SKM-1 (cell line): ENCODE results near the gene RPL12.

Experiments
- DNase-seq: peaks from one replicate; lab custom pipeline; 2025; ENCODE audit not compliant: unreplicated experiment; lab: John Stamatoyannopoulos, UW

RPL12 gene

DNA sequence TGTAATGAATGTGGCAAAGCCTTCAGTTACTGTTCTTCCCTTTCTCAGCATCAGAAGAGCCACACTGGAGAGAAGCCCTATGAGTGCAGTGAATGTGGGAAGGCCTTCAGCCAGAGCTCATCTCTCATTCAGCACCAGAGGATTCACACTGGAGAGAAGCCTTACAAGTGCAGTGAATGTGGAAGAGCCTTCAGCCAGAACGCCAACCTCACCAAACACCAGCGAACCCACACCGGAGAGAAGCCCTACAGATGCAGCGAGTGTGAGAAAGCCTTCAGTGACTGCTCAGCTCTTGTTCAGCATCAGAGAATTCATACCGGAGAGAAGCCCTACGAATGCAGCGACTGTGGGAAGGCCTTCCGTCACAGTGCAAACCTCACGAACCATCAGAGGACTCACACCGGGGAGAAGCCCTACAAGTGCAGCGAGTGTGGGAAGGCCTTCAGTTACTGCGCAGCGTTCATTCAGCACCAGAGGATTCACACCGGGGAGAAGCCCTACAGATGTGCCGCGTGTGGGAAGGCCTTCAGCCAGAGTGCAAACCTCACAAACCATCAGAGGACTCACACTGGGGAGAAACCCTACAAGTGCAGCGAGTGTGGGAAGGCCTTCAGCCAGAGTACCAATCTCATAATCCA lies 6.8 kb downstream of the RPL12 start:
- DNase-seq, result no peak

GRCh38 chr9:127438394-127438793 lies 12.8 kb downstream of the RPL12 start:
- no peak for DNase-seq

DNA sequence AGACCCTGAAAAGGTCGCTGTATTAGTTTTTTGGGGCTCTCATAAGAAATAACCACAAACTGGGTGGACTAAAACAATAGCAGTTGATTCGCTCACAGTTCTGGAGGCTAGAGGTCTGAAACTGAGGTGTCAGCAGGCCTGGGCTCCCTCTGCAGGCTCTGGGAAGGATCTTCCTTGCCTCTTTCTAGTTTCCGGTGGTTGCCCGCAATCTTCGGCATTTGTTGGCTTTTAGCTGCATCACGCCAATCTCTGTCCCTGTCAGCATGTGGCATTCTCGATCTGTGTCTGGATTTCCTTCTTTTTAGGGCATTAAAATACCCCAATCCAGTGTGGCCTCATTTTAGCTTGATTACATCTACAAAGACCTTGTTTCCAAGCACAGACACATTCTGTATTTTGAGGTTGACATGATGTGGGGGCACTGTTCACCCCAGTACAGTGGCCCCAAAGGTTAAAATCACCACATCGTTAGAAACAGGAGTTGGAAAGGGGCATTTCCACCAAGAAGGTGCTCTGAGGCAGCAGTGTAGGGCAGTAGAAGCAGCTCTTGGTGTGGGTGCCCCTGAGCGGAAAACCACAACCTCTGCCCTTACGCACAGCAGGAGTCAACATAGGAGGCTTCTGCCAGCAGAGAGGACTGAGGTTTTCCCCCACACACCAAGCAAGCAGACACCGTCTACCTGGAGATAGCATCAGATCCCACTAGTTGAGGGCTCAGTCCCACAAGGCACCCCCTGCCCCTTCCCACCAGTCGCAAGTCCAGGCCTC lies 13.5 kb downstream of the RPL12 start:
- DNase-seq, result no peak

DNA sequence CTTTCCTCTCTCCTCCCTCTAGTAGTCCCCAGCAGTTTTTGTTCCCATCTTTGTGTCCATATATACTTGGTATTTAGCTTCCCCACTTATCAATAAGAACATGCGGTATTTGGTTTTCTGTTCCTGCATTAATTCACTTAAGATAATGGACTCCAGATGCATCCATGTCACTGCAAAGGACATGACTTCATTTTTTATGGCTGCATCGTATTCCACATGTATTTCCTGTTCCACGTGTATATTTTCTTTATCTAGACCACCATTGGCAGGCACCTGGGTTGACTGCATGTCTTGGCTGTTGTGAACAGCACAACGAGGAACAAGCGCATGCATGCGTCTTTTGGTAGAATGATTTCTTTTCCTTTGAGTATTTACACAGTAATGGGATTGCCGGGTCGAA lies 20.8 kb downstream of the RPL12 start:
- no peak for DNase-seq

DNA sequence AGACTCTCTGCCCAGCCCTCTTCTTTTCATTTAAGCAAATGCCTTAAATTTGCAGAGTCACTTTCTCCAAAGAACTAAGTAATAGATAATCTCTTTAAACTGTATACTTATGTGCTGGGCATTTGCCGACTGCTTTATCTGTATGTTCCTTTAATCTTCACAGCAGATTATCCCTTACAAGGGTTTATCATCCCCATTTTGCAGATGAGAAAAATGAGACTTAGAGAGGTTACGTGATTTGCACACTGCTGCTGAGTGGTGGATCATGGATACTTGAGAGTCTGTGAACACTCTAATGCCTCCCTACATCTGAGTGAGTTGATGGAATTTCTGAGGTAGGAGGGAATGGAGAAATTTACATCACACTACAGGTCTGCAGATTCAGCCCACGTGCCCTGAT lies 22.9 kb downstream of the RPL12 start:
- no peak for DNase-seq

- no peak for DNase-seq
These were observed 24.4 kb downstream of the RPL12 start for GRCh38 chr9:127426756-127427155.

GRCh38 chr9:127424676-127424999 lies 26.6 kb downstream of the RPL12 start:
- DNase-seq, result no peak

DNA sequence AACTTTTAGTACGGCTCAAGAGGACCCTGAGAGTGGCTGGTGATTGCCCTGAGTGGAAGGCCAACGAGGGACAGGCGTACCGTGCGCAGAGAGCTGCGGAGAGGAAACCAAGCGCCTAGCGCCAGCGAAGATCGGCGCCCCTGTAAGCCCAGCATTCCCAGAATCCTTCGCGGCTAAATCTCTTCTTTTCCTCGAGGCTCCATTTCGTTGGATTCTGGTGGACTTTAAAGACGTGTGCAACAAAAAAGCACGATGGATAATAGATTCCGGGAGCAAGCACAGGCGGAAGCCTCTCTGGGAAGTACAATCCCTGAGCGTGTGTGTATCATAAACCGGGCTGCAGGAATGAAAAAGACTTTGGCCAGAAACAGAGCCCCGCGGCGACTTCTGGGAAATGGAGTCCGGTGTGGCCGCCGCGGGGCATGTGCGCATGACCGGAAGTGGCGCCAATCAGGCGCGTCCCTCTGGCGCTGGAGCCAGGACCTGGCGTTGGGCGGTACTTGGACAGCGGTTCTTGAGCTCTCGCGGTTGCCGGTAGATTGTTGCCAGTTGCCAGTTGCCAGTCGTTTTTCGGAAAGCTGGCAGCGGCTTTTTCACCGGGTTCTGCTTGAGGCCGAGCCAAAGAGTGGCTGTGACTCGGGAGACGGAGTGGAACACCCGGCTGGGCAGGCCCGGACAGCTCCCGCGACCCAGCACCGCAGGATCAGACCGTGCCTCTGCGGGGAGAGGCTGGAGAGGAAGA lies 27.1 kb downstream of the RPL12 start, which contains the start of gene ZNF79:
Gene ZNF79, plus strand, starts transcription at position 449 of the 742 bp plus-strand sequence. CDS start 406 bp downstream, outside the sequence.
- DNase-seq, result peak; percentile 80

GRCh38 chr9:127423476-127423933 lies 27.7 kb downstream of the RPL12 start:
- DNase-seq, result no peak

- no peak for DNase-seq
These were observed 28.4 kb downstream of the RPL12 start for GRCh38 chr9:127422787-127423186.

DNA sequence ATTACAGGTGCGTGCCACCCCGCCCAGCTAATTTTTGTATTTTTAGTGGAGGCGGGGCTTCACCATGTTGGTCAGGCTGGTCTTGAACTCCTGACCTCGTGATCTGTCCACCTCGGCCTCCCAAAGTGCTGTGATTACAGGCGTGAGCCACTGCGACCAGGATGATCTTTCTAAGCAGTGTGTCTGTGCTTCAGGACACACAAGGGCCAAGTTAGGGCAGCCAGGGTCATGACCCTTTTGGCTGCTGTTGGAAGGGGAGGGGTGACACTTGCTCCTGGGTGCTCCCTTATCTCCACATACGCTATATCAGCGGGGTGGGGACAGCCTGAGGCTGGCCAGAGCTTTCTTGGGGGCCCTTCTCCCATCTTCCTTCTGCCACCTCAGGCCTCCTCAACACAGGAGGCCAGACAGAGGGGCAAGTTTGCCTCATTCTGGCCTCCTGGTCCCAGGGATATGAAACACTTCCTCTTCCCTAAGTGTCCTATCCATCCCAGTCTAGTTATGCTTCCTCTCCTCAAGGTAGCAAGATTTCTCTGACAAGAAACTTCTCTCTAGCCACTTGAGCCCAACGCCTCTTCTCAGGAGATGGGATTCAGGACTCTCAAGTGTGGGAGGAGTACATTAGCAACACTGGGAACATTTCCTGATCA lies 28.9 kb downstream of the RPL12 start:
- no peak for DNase-seq

- no peak for DNase-seq
These were observed 30.1 kb downstream of the RPL12 start for GRCh38 chr9:127421057-127421456.

DNA sequence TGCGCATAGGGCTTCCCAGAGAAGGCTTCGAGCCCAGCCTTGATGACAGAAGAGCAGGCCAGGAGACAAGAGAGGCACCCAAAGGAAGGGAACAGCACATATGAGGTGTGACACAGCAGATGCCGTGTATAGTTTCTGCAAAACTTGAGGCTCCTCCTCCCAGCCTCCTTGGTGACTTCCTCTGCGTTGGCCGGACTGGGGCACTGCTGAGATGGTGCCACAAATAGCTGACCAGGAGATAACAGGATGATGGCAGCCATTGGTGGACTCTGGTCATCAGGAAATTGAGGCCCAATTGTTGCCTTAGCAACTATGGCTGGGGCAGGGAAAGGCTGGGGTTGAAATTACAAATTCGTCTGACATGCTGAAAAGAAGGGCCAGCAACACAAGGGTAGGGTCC lies 31.9 kb downstream of the RPL12 start:
- no peak for DNase-seq

DNA sequence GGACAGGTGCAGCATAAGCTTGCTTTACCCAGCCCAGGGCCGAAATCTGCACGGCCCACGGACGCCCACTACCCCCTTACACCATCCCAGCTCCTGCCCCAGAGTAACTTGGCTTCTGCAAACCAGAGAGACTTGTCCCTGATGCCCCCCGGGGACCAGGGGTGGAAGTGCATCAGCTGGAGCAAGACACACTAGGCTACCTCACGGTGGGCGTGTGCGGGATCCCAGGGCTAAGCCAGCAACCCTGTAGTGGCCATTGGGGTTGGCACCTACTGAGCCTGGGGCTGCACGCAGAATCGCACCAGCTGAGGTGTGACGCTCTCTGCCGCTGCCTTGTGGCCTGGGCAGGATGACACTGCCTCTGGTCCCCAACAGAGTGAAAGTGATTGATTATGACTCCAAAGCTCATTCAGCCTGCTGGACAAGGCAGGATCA lies 33.2 kb downstream of the RPL12 start:
- DNase-seq, result peak; percentile 29

GRCh38 chr9:127417131-127418036 lies 33.8 kb downstream of the RPL12 start:
- no peak for DNase-seq

- no peak for DNase-seq
These were observed 35.5 kb downstream of the RPL12 start for GRCh38 chr9:127415657-127416056.

DNA sequence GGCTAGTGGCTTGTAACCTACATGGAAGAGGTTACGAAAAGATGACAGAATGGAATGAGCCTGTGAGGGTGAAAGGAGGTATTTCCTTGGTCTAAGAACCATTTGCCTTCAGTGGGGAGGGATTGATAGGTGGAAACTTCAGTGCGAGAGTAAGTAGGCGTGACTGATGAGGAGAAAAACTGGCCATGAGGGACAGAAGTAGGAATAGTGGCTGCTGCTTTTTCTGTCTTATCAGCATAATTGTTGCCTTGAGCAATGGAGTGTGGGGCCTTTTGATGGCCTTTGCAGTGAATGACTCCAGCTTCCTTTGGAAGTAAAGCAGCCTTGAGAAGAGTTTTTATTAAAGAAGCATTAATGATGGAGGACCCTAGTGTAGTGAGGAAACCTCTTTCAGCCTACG lies 36.1 kb downstream of the RPL12 start:
- no peak for DNase-seq

DNA sequence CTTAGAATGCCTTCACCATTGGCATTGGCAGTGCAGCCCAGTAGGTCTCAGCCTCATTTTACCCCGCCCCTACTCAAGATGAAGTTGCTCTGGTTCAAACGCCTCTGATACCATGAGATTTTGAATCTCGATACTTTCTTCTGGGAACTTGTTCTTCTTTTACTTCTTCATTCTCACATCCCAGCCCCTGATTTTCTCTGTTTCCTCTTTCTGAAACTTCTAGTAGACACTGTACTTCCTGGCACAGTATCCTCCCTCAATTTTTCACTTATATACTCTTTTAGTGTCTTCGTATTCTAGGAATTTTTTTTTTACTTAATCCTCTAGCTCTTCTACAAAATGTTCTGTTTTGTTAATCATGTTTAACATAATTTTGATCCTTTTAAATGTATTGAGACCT lies 40.1 kb downstream of the RPL12 start:
- DNase-seq, result no peak

DNA sequence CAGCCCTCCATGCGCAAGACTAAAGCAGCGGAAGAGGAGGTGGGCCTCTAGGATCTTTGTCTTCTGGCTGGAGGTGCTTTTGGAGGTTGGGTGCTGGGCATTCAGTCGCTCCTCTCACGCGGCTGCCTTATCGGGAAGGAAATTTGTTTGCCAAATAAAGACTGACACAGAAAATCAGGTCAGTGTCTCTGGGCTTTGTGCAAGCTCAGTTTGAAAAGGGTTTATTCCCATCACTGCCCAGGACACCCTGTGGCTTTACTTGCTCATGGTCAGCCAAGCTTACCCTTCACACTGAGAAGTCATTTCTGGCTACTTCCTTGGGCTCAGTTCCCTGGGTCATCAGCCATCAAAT lies 43.7 kb downstream of the RPL12 start:
- DNase-seq, result no peak

DNA sequence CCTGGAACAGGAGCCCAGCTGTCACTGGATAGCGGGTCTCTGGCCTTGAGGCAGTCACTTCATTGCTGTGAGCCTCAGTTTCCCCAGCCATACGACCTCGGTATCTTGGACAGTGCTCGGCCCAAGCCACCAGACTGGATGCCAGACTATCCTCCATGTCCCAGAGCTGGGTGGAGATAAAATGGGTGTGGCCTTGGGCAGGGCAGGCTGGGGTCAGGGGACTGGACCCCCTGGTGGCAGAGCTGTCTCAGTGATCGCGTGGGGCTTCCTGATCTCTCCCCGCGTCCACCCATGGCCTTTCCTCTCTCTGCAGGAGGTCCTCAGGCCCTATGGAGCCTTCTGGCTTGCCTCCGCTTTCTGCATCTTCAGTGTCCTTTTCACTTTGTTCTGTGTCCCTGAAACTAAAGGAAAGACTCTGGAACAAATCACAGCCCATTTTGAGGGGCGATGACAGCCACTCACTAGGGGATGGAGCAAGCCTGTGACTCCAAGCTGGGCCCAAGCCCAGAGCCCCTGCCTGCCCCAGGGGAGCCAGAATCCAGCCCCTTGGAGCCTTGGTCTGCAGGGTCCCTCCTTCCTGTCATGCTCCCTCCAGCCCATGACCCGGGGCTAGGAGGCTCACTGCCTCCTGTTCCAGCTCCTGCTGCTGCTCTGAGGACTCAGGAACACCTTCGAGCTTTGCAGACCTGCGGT lies 44.3 kb downstream of the RPL12 start:
- DNase-seq, result no peak
